Measurements from ENCODE around the gene RBM17.

Gene RBM17

DNA sequence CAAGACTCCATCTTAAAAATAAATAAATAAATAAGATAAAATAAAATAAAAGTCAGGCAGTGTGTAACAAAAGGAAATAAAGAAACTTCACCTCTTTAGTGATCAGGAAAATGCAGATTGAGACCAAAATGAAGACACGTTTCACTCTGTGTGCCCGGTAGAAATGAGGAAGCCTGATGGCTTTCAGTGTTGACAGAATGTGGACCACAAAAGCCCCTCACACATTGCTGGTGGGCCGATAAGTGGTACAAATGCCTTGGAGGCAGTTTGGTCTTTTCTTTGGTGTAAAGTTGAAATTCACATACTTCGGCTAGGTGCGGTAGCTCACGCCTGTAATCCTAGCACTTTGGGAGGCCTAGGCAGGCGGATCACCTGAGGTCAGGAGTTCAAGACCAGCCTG is 69.4 kb downstream of the RBM17 start:
- Histone ChIP-seq H3K27ac (ENCODE audit: insufficient read depth in 1 of 2, low read depth in 1 of 2, low read length in 2 of 2, poor library complexity in 1 of 2, severe bottlenecking in 2 of 2) (no peak overlapping the region), H3K4me1 (ENCODE audit: control extremely low read depth in 1 of 4, control insufficient read depth in 4 of 4, insufficient read depth in 4 of 4, low read length in 3 of 4) (peaks cover 5 to 25% (median 16%) of the 10 kb centered on the region in 4 experiments), H3K36me3 (ENCODE audit: control insufficient read depth in 4 of 4, insufficient read depth in 4 of 4, low read length in 3 of 4) (peaks cover 0 to 10% (median 2%) of the 10 kb centered on the region in 4 experiments), H3K27me3 (replicated peaks in 2 of 5; ENCODE audit: control insufficient read depth in 4 of 5, insufficient read depth in 5 of 5, low read length in 4 of 5) (no peaks in the 10 kb centered on the region), H3K9me3 (ENCODE audit: control extremely low read depth in 1 of 5, control insufficient read depth in 4 of 5, insufficient read depth in 2 of 5, low read depth in 1 of 5, low read length in 4 of 5) (no peaks in the 10 kb centered on the region), H3K4me3 (ENCODE audit: control insufficient read depth in 1 of 7, extremely low read depth in 1 of 7, insufficient read depth in 4 of 7, low read depth in 2 of 7, low read length in 6 of 7) (no peak overlapping the region)
- WGBS (ENCODE audit: insufficient coverage): 76% methylated on average over 7 of the region's 7 CpGs
- ChIA-PET POLR2A (no interaction called here), CTCF (interaction anchor here (0.7 to 1.9 kb wide), 2 partner anchors 9 to 13 kb away, joined by 3 to 5 read pairs; no protein-coding TSS in a partner anchor)
- peak in 2 of 3 donors; percentile 70 to 80 for DNase-seq

GRCh38 chr10:6161921-6162320 is 73.1 kb downstream of the RBM17 start:
- Histone ChIP-seq H3K36me3 (ENCODE audit: control insufficient read depth in 4 of 4, insufficient read depth in 4 of 4, low read length in 3 of 4) (peaks cover 0 to 4% (median 0%) of the 10 kb centered on the region in 4 experiments), H3K27ac (ENCODE audit: insufficient read depth in 1 of 2, low read depth in 1 of 2, low read length in 2 of 2, poor library complexity in 1 of 2, severe bottlenecking in 2 of 2) (no peak overlapping the region), H3K4me3 (ENCODE audit: control insufficient read depth in 1 of 7, extremely low read depth in 1 of 7, insufficient read depth in 4 of 7, low read depth in 2 of 7, low read length in 6 of 7) (no peak overlapping the region), H3K4me1 (ENCODE audit: control extremely low read depth in 1 of 4, control insufficient read depth in 4 of 4, insufficient read depth in 4 of 4, low read length in 3 of 4) (peaks cover 5 to 46% (median 35%) of the 10 kb centered on the region in 4 experiments), H3K9me3 (ENCODE audit: control extremely low read depth in 1 of 5, control insufficient read depth in 4 of 5, insufficient read depth in 2 of 5, low read depth in 1 of 5, low read length in 4 of 5) (no peaks in the 10 kb centered on the region), H3K27me3 (replicated peaks in 2 of 5; ENCODE audit: control insufficient read depth in 4 of 5, insufficient read depth in 5 of 5, low read length in 4 of 5) (no peaks in the 10 kb centered on the region)
- 97% methylated on average over 3 of the region's 3 CpGs for WGBS (ENCODE audit: insufficient coverage)
- ChIA-PET CTCF (interaction anchor here (0.8 to 2.9 kb wide), 5 partner anchors 9 to 30 kb away, joined by 3 to 34 read pairs (median 3); no protein-coding TSS in a partner anchor), POLR2A (interaction anchor here (1.3 kb wide), 1 partner anchor 10 kb away, joined by 3 read pairs; no protein-coding TSS in a partner anchor)
- DNase-seq: no peak

DNA sequence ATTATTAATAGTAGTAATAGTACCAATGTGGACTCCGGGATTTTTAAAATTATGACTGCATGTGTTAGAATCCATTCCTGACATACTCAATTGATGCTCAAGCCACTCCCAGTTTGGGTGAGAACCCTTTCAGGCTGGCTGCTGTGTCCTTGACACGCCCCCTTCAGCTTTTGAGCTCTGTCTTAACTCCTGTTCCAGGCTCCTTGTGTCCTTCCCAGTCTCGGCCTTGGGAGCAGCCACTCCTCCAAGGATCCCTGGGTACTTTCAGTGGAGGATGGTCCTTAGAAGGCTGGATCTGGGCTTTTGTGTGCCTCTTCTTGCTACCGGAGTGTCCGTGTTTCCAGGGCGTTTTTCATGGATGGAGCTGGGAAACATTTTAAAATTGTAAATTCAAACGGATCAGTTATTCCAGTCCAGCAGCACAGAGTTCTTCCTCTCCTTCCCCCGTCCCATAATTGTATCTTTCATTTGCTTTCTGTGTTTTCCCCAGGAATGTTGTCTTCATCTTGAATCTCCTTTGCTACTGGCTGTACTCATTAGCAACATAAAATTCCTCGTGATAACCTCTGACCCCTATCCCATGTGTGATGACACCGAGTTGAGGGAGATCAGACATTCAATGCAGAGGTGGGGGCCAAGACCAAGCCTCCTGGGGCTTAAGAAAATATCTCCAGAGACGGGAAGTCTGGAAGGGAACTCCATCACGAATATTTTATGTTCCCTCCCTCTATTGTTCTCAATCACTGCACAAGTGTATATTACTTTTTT is 73.9 kb downstream of the RBM17 start:
- CTCF ChIA-PET: interaction anchor here (0.8 to 2.9 kb wide), 7 partner anchors 9 to 29 kb away, joined by 3 to 34 read pairs (median 4); no protein-coding TSS in a partner anchor
- Histone ChIP-seq H3K36me3 (ENCODE audit: control insufficient read depth in 4 of 4, insufficient read depth in 4 of 4, low read length in 3 of 4) (peaks cover 0 to 11% (median 0%) of the 10 kb centered on the region in 4 experiments), H3K4me1 (ENCODE audit: control extremely low read depth in 1 of 4, control insufficient read depth in 4 of 4, insufficient read depth in 4 of 4, low read length in 3 of 4) (peaks cover 5 to 48% (median 35%) of the 10 kb centered on the region in 4 experiments), H3K4me3 (ENCODE audit: control insufficient read depth in 1 of 7, extremely low read depth in 1 of 7, insufficient read depth in 4 of 7, low read depth in 2 of 7, low read length in 6 of 7) (peak overlapping the region in 5 of 7 experiments; percentile 42 to 81 (median 71)), H3K9me3 (ENCODE audit: control extremely low read depth in 1 of 5, control insufficient read depth in 4 of 5, insufficient read depth in 2 of 5, low read depth in 1 of 5, low read length in 4 of 5) (no peaks in the 10 kb centered on the region), H3K27me3 (replicated peaks in 2 of 5; ENCODE audit: control insufficient read depth in 4 of 5, insufficient read depth in 5 of 5, low read length in 4 of 5) (no peaks in the 10 kb centered on the region), H3K27ac (ENCODE audit: insufficient read depth in 1 of 2, low read depth in 1 of 2, low read length in 2 of 2, poor library complexity in 1 of 2, severe bottlenecking in 2 of 2) (peak overlapping the region; percentile 50 to 56)
- POLR2A ChIA-PET: interaction anchor here (0.8 to 1.7 kb wide), 6 partner anchors 11 to 40 kb away, joined by 3 to 9 read pairs (median 4); partner anchors contain the start of gene PFKFB3
- 89% methylated on average over 7 of the region's 12 CpGs for WGBS (ENCODE audit: insufficient coverage)
- no peak for DNase-seq

DNA sequence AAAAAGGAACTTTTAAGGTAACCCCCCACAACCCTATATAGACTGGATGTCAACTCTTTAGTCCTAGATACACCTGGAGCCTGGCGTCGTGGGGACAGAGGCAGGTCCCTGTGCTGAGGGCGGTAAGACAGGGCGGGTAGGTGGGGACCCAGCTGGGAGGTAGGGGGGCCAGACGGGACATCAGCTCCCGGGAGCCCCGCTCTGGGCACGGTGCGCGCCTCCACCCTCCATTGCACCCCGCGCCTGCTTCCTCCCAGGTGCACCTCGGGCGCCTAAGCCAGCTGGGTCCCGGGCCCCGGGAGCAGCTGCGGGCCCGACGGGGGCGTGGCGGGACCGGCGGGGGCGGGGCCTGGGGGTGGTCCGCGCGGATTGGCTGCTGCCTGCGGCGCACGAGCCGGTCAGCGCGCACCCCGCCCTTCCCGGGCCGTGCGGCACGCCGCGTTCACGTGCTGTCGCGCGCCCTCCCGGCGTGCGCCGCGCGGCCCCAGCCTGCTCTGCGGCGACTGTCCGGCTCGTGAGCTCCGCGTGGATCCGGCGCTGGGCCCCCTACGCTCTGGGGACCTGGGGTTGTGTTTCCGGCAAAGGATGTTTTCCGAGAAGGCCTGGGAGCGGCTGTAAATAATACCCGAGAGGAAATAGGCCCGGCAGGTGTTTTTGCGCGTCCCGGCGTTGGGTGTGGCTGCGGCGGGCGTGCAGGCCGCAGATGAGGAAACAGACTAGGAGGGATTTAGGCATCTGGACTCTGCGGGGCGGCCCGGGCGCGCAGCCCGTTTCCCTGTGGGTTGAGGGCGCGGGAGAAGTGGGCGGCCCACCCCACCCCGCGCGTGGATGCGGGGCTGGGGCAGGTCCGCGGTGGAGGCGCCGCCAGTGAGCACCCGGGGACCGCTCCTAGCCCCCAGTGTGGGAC is 74.8 kb downstream of the RBM17 start:
- H3K4me1 ChIP-seq (ENCODE audit: control extremely low read depth in 1 of 4, control insufficient read depth in 4 of 4, insufficient read depth in 4 of 4, low read length in 3 of 4): peaks cover 5 to 46% (median 34%) of the 10 kb centered on the region in 4 experiments
- peak overlapping the region; percentile 50 to 91 for H3K27ac ChIP-seq (ENCODE audit: insufficient read depth in 1 of 2, low read depth in 1 of 2, low read length in 2 of 2, poor library complexity in 1 of 2, severe bottlenecking in 2 of 2)
- peaks cover 0 to 15% (median 2%) of the 10 kb centered on the region in 4 experiments for H3K36me3 ChIP-seq (ENCODE audit: control insufficient read depth in 4 of 4, insufficient read depth in 4 of 4, low read length in 3 of 4)
- ChIA-PET CTCF (interaction anchor here (1.1 to 2.9 kb wide), 5 partner anchors 9 to 29 kb away, joined by 3 to 34 read pairs (median 5); no protein-coding TSS in a partner anchor), POLR2A (interaction anchor here (0.8 to 1.7 kb wide), 8 partner anchors 9 to 40 kb away, joined by 3 to 10 read pairs (median 6); partner anchors contain the start of gene PFKFB3)
- no peaks in the 10 kb centered on the region for H3K9me3 ChIP-seq (ENCODE audit: control extremely low read depth in 1 of 5, control insufficient read depth in 4 of 5, insufficient read depth in 2 of 5, low read depth in 1 of 5, low read length in 4 of 5)
- no peaks in the 10 kb centered on the region for H3K27me3 ChIP-seq (replicated peaks in 2 of 5; ENCODE audit: control insufficient read depth in 4 of 5, insufficient read depth in 5 of 5, low read length in 4 of 5)
- WGBS (ENCODE audit: insufficient coverage): 0% methylated on average over 83 of the region's 91 CpGs
- H3K4me3 ChIP-seq (ENCODE audit: control insufficient read depth in 1 of 7, extremely low read depth in 1 of 7, insufficient read depth in 4 of 7, low read depth in 2 of 7, low read length in 6 of 7): peak overlapping the region in 6 of 7 experiments; percentile 29 to 81 (median 66)
- peak; percentile 93 to 98 (median 96) for DNase-seq

DNA sequence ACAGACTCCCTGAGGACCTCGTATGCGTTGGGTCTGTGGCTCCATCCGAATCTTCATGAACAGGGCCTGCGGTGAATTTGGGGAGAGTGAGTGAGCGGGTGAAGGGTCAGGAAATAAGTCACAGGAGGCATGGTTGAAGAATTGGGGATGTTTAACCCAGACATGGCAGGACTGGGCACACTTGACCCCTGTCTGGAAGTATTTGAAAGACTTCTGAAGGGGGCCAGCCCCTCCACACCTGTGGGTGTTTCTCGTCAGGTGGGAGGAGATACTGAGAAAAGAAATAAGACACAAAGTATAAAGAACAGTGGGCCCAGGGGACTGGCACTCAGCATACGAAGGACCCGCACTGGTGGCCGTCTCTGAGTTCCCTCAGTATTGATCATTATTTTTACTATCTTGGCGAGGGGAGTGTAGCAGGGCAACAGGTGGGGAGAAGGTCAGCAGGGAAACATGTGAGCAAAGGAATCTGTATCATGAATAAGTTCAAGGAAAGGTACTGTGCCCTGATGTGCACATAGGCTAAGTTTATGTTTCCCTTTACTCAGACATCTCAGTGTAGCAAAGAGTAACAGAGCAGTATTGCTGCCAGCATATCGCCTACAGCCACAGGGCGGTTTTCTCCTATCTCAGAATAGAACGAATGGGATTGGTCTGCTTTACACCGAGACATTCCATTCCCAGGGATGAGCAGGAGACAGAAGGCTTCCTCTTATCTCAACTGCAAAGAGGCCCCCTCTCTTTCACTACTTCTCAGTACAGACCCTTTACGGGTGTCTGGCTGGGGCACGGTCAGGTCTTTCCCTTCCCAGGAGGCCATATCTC is 75.6 kb downstream of the RBM17 start:
- no peaks in the 10 kb centered on the region for H3K9me3 ChIP-seq (ENCODE audit: control extremely low read depth in 1 of 5, control insufficient read depth in 4 of 5, insufficient read depth in 2 of 5, low read depth in 1 of 5, low read length in 4 of 5)
- WGBS (ENCODE audit: insufficient coverage): 46% methylated on average over 12 of the region's 16 CpGs
- CTCF ChIA-PET: interaction anchor here (2.9 kb wide), 1 partner anchor 12 kb away, joined by 34 read pairs; no protein-coding TSS in a partner anchor
- POLR2A ChIA-PET: interaction anchor here (0.9 to 1.5 kb wide), 3 partner anchors 8 to 38 kb away, joined by 3 to 7 read pairs (median 5); partner anchors contain the start of gene PFKFB3
- peaks cover 0 to 15% (median 2%) of the 10 kb centered on the region in 4 experiments for H3K36me3 ChIP-seq (ENCODE audit: control insufficient read depth in 4 of 4, insufficient read depth in 4 of 4, low read length in 3 of 4)
- H3K4me1 ChIP-seq (ENCODE audit: control extremely low read depth in 1 of 4, control insufficient read depth in 4 of 4, insufficient read depth in 4 of 4, low read length in 3 of 4): peaks cover 5 to 46% (median 38%) of the 10 kb centered on the region in 4 experiments
- peak overlapping the region in 6 of 7 experiments; percentile 38 to 78 (median 66) for H3K4me3 ChIP-seq (ENCODE audit: control insufficient read depth in 1 of 7, extremely low read depth in 1 of 7, insufficient read depth in 4 of 7, low read depth in 2 of 7, low read length in 6 of 7)
- H3K27ac ChIP-seq (ENCODE audit: insufficient read depth in 1 of 2, low read depth in 1 of 2, low read length in 2 of 2, poor library complexity in 1 of 2, severe bottlenecking in 2 of 2): peak overlapping the region; percentile 40 to 91
- H3K27me3 ChIP-seq (replicated peaks in 2 of 5; ENCODE audit: control insufficient read depth in 4 of 5, insufficient read depth in 5 of 5, low read length in 4 of 5): no peaks in the 10 kb centered on the region
- DNase-seq: peak in 1 of 3 donors; percentile 20

DNA sequence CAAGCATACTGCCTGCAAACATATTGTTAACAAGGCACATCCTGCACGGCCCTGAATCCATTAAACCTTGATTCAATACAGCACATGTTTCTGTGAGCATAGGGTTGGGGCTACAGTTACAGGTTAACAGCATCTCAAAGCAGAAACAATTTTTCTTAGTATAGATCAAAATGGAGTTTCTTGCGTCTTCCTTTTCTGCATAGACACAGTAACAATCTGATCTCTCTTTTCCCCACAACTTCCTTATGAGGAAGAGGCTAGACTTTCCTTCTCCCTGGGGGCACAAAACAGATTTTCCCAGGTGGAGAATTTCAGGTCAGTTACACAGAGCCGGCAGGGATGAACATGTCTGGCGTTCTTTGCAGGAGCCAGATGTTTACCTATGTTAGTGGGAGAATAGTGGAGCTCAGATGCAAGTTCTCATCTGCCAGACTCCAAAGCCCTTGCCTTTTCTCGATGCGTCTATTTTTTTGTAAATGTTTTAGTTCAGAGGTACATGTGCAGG is 76.4 kb downstream of the RBM17 start:
- Histone ChIP-seq H3K36me3 (ENCODE audit: control insufficient read depth in 4 of 4, insufficient read depth in 4 of 4, low read length in 3 of 4) (peaks cover 0 to 15% (median 2%) of the 10 kb centered on the region in 4 experiments), H3K4me3 (ENCODE audit: control insufficient read depth in 1 of 7, extremely low read depth in 1 of 7, insufficient read depth in 4 of 7, low read depth in 2 of 7, low read length in 6 of 7) (no peak overlapping the region), H3K27ac (ENCODE audit: insufficient read depth in 1 of 2, low read depth in 1 of 2, low read length in 2 of 2, poor library complexity in 1 of 2, severe bottlenecking in 2 of 2) (no peak overlapping the region), H3K9me3 (ENCODE audit: control extremely low read depth in 1 of 5, control insufficient read depth in 4 of 5, insufficient read depth in 2 of 5, low read depth in 1 of 5, low read length in 4 of 5) (no peaks in the 10 kb centered on the region), H3K4me1 (ENCODE audit: control extremely low read depth in 1 of 4, control insufficient read depth in 4 of 4, insufficient read depth in 4 of 4, low read length in 3 of 4) (peaks cover 5 to 54% (median 46%) of the 10 kb centered on the region in 4 experiments), H3K27me3 (replicated peaks in 2 of 5; ENCODE audit: control insufficient read depth in 4 of 5, insufficient read depth in 5 of 5, low read length in 4 of 5) (no peaks in the 10 kb centered on the region)
- ChIA-PET CTCF (interaction anchor here (1.2 to 2.3 kb wide), 4 partner anchors 14 to 37 kb away, joined by 3 to 10 read pairs (median 6); partner anchors contain the start of gene PFKFB3), POLR2A (no interaction called here)
- DNase-seq: no peak
- WGBS (ENCODE audit: insufficient coverage): 93% methylated on average over 2 of the region's 6 CpGs

All from common myeloid progenitor, CD34-positive (primary cell).